GM18519 (cell line): ENCODE measurements around the gene SLC4A9.

Experiments
- ATAC-seq: cut with Tn5 transposase; IDR thresholded peaks from one replicate; pipeline ENCODE4 v1.9.1; 2021; ENCODE audit warnings: mild to moderate bottlenecking, moderate library complexity; ENCODE audit not compliant: unreplicated experiment, low FRiP score

SLC4A9 gene

DNA sequence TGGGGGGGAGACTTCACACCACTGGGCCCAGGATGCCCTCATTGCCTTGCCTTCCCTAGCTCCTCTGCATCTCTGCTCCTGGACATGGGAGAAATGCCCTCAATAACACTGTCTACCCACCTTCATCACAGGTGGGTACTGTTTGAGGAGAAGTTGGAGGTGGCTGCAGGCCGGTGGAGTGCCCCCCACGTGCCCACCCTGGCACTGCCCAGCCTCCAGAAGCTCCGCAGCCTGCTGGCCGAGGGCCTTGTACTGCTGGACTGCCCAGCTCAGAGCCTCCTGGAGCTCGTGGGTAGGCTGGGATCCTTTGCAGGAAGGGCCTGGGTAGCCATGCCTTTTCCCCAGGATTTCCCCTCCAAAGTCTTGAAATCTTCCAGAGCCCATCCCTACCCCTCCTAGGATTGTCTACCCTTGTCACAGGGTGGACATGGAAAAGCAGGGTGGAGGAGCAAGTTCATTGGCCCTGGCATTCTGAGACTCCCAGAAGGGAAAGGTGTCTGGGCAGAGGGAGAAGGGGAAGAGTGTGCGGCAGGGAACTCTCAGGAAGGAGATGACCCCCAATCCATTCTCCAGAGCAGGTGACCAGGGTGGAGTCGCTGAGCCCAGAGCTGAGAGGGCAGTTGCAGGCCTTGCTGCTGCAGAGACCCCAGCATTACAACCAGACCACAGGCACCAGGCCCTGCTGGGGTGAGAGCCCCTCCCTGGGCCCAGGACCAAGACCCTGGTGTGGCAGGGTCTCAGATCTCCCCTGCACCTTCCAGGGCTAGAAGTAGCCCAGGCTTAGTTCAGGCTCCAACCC lies 886 bp downstream of the SLC4A9 start:
- ATAC-seq: no peak

GRCh38 chr5:140361901-140362300 lies 1.9 kb downstream of the SLC4A9 start:
- ATAC-seq: no peak

DNA sequence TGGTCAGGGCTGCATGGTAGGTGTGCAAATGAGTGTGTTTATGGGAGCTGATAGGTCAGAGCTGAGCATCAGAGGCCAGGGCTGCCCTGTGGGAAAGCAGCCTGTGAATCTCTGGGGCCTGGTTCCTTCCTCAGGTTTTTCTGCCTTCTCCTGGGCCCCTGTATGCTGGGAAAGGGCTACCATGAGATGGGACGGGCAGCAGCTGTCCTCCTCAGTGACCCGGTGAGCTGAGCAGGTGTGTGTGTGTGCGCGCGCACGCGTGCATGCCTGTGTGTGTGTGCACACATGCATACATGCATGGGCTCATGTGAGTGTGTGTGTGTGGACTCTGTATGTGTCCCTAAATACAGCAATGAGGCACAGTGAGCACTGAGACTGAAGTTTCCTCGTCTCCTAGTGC lies 2.3 kb downstream of the SLC4A9 start:
- no peak for ATAC-seq

GRCh38 chr5:140362875-140363630 lies 3.1 kb downstream of the SLC4A9 start:
- ATAC-seq: peak; percentile 90

GRCh38 chr5:140363631-140364471 lies 3.9 kb downstream of the SLC4A9 start:
- no peak for ATAC-seq

GRCh38 chr5:140364472-140364765 lies 4.4 kb downstream of the SLC4A9 start:
- ATAC-seq: no peak

DNA sequence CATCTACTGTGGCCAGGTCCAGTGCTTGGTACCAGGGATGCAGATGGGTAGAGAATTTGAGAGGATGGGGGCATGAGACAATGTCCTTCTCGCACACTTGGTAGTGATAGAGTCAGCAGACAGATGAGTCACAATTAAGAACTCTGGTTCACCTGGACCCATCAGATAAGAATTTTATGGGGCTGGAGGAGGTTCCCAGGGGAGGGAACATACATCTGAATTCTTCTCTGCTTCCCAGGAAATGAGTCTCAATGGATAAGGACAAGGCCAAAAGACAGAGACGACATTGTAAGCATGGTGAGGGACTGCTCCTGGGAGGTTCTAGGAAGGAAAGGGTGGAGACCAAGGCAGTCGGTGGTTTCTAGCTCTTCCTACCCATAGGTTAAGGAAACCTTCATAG lies 5.3 kb downstream of the SLC4A9 start:
- ATAC-seq: no peak

DNA sequence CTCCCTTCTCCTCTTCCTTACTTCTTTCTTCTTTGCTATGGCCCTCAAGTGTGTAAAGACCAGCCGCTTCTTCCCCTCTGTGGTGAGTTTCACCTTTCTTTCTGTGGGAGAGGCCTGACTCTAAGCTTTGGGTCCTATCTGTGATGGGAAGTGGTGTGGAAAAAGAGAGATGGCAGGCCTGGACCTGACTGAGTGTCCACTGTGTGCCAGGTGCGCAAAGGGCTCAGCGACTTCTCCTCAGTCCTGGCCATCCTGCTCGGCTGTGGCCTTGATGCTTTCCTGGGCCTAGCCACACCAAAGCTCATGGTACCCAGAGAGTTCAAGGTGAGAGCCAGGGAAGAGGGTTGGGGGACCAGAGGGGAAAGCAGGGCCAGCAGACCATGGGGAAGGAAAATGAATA lies 5.9 kb downstream of the SLC4A9 start:
- ATAC-seq: no peak

DNA sequence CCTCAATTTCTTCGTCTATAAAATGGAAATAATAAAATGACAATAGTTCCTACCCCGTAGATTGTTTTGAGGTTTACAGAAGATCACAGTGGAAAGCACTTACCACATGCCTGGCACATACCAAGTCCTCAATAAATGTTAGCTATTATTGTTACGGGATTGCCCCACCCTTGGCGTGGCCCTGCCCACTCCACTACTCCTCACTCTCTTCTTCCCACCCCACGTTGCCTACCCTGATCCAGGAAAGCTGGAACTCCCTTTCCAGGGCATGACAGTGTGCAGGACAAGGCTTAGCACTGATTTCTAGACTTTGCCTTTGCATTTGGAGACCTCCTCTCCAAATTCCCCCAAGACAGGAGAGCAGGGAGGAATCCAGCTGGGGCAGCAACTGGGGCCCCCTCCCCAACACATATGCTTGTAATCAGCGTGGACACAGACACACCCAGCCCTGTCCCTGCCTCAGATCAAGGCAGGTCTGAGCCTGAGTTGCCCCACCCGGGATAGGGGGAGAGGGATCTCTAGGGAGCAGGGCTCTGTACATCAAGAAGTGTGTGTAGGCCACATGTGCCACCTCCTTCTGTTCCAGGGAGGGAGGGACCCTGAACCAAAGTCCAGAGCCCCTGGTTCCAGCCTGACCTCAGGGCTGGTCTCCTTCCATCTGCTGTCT lies 6.7 kb downstream of the SLC4A9 start:
- ATAC-seq: no peak

- ATAC-seq: no peak
Observed at GRCh38 chr5:140367256-140368013, 7.4 kb downstream of the SLC4A9 start.

- no peak for ATAC-seq
Observed at GRCh38 chr5:140371356-140372151, 11.6 kb downstream of the SLC4A9 start.

GRCh38 chr5:140372971-140373487 lies 13.0 kb downstream of the SLC4A9 start:
- ATAC-seq: no peak

- ATAC-seq: no peak
Observed at GRCh38 chr5:140381351-140381750, 21.4 kb downstream of the SLC4A9 start.

DNA sequence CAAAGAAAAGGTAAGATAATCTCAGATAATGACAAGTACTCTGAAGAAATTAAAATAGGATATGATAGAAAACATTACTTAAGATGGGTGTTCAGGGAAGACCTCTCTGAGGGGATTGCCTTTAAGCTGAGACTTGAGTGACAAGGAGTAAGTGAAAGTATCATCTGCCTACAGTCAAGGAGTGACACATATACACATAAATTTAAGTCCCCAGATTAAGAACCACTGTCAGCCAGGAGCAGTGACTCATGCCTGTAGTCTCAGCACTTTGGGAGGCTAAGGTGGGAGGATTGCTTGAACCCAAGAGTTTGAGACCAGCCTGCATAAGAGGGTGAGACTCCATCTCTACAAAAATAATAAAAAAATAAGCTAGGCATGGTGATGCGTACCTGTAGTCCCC lies 22.0 kb downstream of the SLC4A9 start:
- no peak for ATAC-seq

GRCh38 chr5:140382866-140383265 lies 22.9 kb downstream of the SLC4A9 start:
- ATAC-seq: no peak

DNA sequence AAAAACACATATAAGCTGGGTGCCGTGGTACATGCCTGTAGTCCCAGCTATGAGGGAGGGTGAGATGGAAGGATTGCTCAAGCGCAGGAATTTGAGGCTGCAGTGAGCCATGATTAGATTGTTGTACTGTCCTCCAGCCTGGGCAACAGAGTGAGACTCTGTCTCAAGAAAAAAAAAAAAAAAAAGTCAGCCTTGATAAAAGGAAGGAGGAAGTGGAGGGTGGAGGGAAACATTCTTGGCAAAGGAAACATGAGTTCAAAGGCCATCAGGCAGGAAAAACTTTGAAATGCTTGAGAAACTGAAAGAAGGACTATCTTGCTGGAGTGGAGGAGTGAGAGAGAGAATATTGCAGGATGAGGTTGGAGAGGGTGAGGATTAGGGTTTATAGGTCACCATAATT lies 23.3 kb downstream of the SLC4A9 start:
- no peak for ATAC-seq

GRCh38 chr5:140388052-140388451 lies 28.1 kb downstream of the SLC4A9 start:
- ATAC-seq: no peak

- no peak for ATAC-seq
Observed at GRCh38 chr5:140391312-140391711, 31.3 kb downstream of the SLC4A9 start.

DNA sequence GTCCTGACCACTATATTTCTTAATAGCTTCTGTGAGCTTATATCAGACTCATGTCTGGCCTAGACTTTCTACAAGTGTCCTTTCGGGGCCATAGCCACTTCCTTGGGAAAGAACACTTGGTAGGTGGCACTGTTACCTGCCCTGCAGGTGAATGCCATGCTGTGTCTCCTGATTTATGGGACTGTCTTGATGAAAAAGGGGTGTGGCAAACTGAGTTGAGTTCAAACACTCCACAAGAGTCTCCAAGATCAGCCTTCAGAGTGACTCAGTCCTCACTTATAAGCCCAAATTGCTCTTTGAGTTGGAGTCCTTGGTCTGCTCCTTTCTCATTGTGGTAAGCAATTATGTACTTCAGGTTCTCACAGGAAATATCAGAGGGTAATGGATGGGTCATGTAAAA lies 31.7 kb downstream of the SLC4A9 start:
- no peak for ATAC-seq
